ENCODE measurements around the gene DAB1. TPM values are rescaled to one million over a fixed set of nuclear protein-coding genes. Genes with fewer than 3 reads are reported as not detected.

Gene DAB1
- total RNA-seq, 1 donor from 2014 or later, result 0.25 TPM

- no peak for DNase-seq (ENCODE audit: low read depth)
- TF ChIP-seq CTCF (IDR thresholded peaks at IDR 0.05; ENCODE audit: insufficient read depth, low read length, poor library complexity, severe bottlenecking), result no peak
- no peaks in the 10 kb centered on the region for H3K27me3 ChIP-seq (ENCODE audit: control insufficient read depth, insufficient read depth, low read length)
- H3K4me3 ChIP-seq (ENCODE audit: low read depth, low read length), result no peak overlapping the region
- H3K36me3 ChIP-seq (ENCODE audit: control insufficient read depth, insufficient read depth, low read length), result no peaks in the 10 kb centered on the region
Measured at GRCh38 chr1:56975446-56975845, 448.4 kb downstream of the DAB1 start.

- no peak overlapping the region for H3K4me3 ChIP-seq (ENCODE audit: low read depth, low read length)
- TF ChIP-seq CTCF (IDR thresholded peaks at IDR 0.05; ENCODE audit: insufficient read depth, low read length, poor library complexity, severe bottlenecking), result no peak
- H3K36me3 ChIP-seq (ENCODE audit: control insufficient read depth, insufficient read depth, low read length), result no peaks in the 10 kb centered on the region
- no peaks in the 10 kb centered on the region for H3K27me3 ChIP-seq (ENCODE audit: control insufficient read depth, insufficient read depth, low read length)
- no peak for DNase-seq (ENCODE audit: low read depth)
Measured at GRCh38 chr1:56973923-56974742, 449.7 kb downstream of the DAB1 start.

- DNase-seq (ENCODE audit: low read depth), result no peak
- H3K4me3 ChIP-seq (ENCODE audit: low read depth, low read length), result no peak overlapping the region
- H3K27me3 ChIP-seq (ENCODE audit: control insufficient read depth, insufficient read depth, low read length), result no peaks in the 10 kb centered on the region
- no peak for TF ChIP-seq CTCF (IDR thresholded peaks at IDR 0.05; ENCODE audit: insufficient read depth, low read length, poor library complexity, severe bottlenecking)
- no peaks in the 10 kb centered on the region for H3K36me3 ChIP-seq (ENCODE audit: control insufficient read depth, insufficient read depth, low read length)
Measured at GRCh38 chr1:56972976-56973375, 450.9 kb downstream of the DAB1 start.

GRCh38 chr1:56970280-56970679 lies 453.6 kb downstream of the DAB1 start:
- Histone ChIP-seq H3K4me3 (ENCODE audit: low read depth, low read length) (no peak overlapping the region), H3K27me3 (ENCODE audit: control insufficient read depth, insufficient read depth, low read length) (no peaks in the 10 kb centered on the region), H3K36me3 (ENCODE audit: control insufficient read depth, insufficient read depth, low read length) (no peaks in the 10 kb centered on the region)
- no peak for TF ChIP-seq CTCF (IDR thresholded peaks at IDR 0.05; ENCODE audit: insufficient read depth, low read length, poor library complexity, severe bottlenecking)
- no peak for DNase-seq (ENCODE audit: low read depth)

GRCh38 chr1:56968878-56969495 lies 454.9 kb downstream of the DAB1 start:
- DNase-seq (ENCODE audit: low read depth), result peak; percentile 7
- H3K36me3 ChIP-seq (ENCODE audit: control insufficient read depth, insufficient read depth, low read length), result no peaks in the 10 kb centered on the region
- no peak overlapping the region for H3K4me3 ChIP-seq (ENCODE audit: low read depth, low read length)
- no peak for TF ChIP-seq CTCF (IDR thresholded peaks at IDR 0.05; ENCODE audit: insufficient read depth, low read length, poor library complexity, severe bottlenecking)
- no peaks in the 10 kb centered on the region for H3K27me3 ChIP-seq (ENCODE audit: control insufficient read depth, insufficient read depth, low read length)

All from kidney epithelial cell (primary cell).